Spleen (tissue), 11 donors: ENCODE measurements around the gene HIVEP3. TPM values are rescaled to one million over a fixed set of nuclear protein-coding genes. Genes with fewer than 3 reads are reported as not detected.

Experiments used
- DNase-seq: peaks from one replicate; pipeline ENCODE4 v3.0.0-alpha.2; 2020
- H3K27ac ChIP-seq, 8 donors: fragments of 200-600 bp; sonication (generic) in 7 of 8; 1 replicate in 4 of 8; 2 replicates in 4 of 8; pipeline versions ENCODE4 v1.5.0 to v1.8.0; 2016 to 2021; ENCODE audit warnings: inconsistent platforms in 4 of 8, mild to moderate bottlenecking in 4 of 8, moderate library complexity in 1 of 8
- H3K27me3 ChIP-seq, 7 donors: fragments of 200-600 bp; sonication (generic) in 6 of 7; replicated peaks in 1 of 7; 1 replicate in 4 of 7; 2 replicates in 3 of 7; pipeline versions ENCODE4 v1.5.0 to v1.8.0; 2016 to 2021; ENCODE audit warnings: inconsistent platforms in 3 of 7, mild to moderate bottlenecking in 1 of 7
- H3K36me3 ChIP-seq, 6 donors: fragments of 200-600 bp; sonication (generic) in 5 of 6; 1 replicate in 4 of 6; 2 replicates in 2 of 6; pipeline versions ENCODE4 v1.5.0 to v1.8.0; 2016 to 2021; ENCODE audit warnings: inconsistent platforms in 2 of 6
- H3K4me1 ChIP-seq, 6 donors: fragments of 200-600 bp; sonication (generic) in 5 of 6; 1 replicate in 3 of 6; 2 replicates in 3 of 6; pipeline versions ENCODE4 v1.5.0 to v1.8.0; 2016 to 2021; ENCODE audit warnings: inconsistent platforms in 3 of 6
- H3K4me3 ChIP-seq, 8 donors: fragments of 200-600 bp; sonication (generic) in 7 of 8; 1 replicate in 4 of 8; 2 replicates in 4 of 8; pipeline versions ENCODE4 v1.5.0 to v1.8.0; 2016 to 2021; ENCODE audit warnings: inconsistent platforms in 4 of 8, mild to moderate bottlenecking in 4 of 8, moderate library complexity in 2 of 8
- H3K9me3 ChIP-seq, 8 donors: fragments of 200-600 bp; sonication (generic) in 7 of 8; 1 replicate in 4 of 8; 2 replicates in 4 of 8; pipeline versions ENCODE4 v1.5.0 to v1.8.0; 2016 to 2021; ENCODE audit warnings: inconsistent platforms in 4 of 8
- CTCF ChIP-seq, 11 experiments: fragments of 200-600 bp in 7 of 11; fragments of 450-650 bp in 4 of 11; sonication (generic) in 4 of 11; IDR thresholded peaks in 8 of 11; conservative IDR thresholded peaks in 3 of 11; 1 replicate in 7 of 11; 2 replicates in 4 of 11; pipeline versions ENCODE4 v1.4.0 to v1.8.0; 2016 to 2021; ENCODE audit warnings: antibody characterized with exemption in 11 of 11, inconsistent platforms in 4 of 11, mild to moderate bottlenecking in 1 of 11
- POLR2A ChIP-seq, 3 donors: fragments of 450-650 bp; IDR thresholded peaks; one replicate each; pipeline ENCODE4 v1.5.1; 2017; ENCODE audit warnings: antibody characterized with exemption in 3 of 3, mild to moderate bottlenecking in 1 of 3
- POLR2AphosphoS5 ChIP-seq, 3 donors: sonication (generic); formaldehyde crosslinking; IDR thresholded peaks; one replicate each; pipeline ENCODE4 v1.5.1; 2017; ENCODE audit warnings: antibody characterized with exemption in 3 of 3
- WGBS, 5 donors: extraction: QIAGEN DNeasy Blood & Tissue Kit in 3 of 5; methylation state at CpG; one replicate each; pipeline versions ENCODE4 v1.1.5 to v1.1.7; 2013 to 2018; 5-methylcytosine and 5-hydroxymethylcytosine counted together
- intact Hi-C: fragments of 100-400 bp; cut with DNase I; formaldehyde crosslinking; loops from one replicate; pipeline ENCODE4 v1.15.0; 2023; ENCODE audit warnings: low total_unique reads
- polyA plus RNA-seq, 3 donors: library from polyadenylated mRNA; stranded (reverse); fragments of 200-250 nt; gene quantifications; one replicate each; pipeline ENCODE4 v1.2.1, GENCODE V29; 2013
- total RNA-seq, 7 donors: library from RNA; depleted of rRNA in 3 of 7; stranded (reverse); fragments of >200 nt in 3 of 7; fragmentation: NEBNext Ultra II Directional in 4 of 7; extraction: Animal tissue kit (Norgen Biotek cat#: 25700) in 4 of 7; gene quantifications; one replicate each; pipeline versions ENCODE4 v1.1.0 to v1.2.1, GENCODE V29; 2016 to 2021
- donor health status: healthy with polysubstance abuse.
- donor health status: DM: no; HTN: no; CAD: no; lungs with moderate emphysema.
- donor health status: DM: no; HTN: no; CAD: no.
- donor health status: Bipolar disorder and iron deficiency.
- donor health status: healthy.
- donor health status: DM: no; HTN: no; CAD: no.
- donor health status: DM: yes; HTN: yes; CAD: no.

HIVEP3 gene
- total and polyA plus RNA-seq, 10 donors = 2.4 to 21.2 (median 8.2) TPM

- H3K36me3 ChIP-seq = no peaks in the 10 kb centered on the region
- DNase-seq = no peak
- TF ChIP-seq POLR2A (IDR thresholded peaks at IDR 0.05) (no peak), POLR2AphosphoS5 (IDR thresholded peaks at IDR 0.05) (no peak), CTCF (IDR thresholded peaks at IDR 0.05 in 8 of 11, conservative IDR thresholded peaks at IDR 0.05 in 3 of 11) (no peak)
Observed at GRCh38 chr1:41615316-41615715, 303.4 kb downstream of the HIVEP3 start.

GRCh38 chr1:41614818-41615217 lies 303.9 kb downstream of the HIVEP3 start:
- Histone ChIP-seq H3K36me3 (no peaks in the 10 kb centered on the region), H3K27me3 (no peaks in the 10 kb centered on the region), H3K4me3 (no peak overlapping the region), H3K9me3 (no peaks in the 10 kb centered on the region), H3K27ac (no peak overlapping the region), H3K4me1 (peaks cover 6 to 23% (median 15%) of the 10 kb centered on the region in 6 donors)
- TF ChIP-seq POLR2A (IDR thresholded peaks at IDR 0.05) (no peak), POLR2AphosphoS5 (IDR thresholded peaks at IDR 0.05) (no peak), CTCF (IDR thresholded peaks at IDR 0.05 in 8 of 11, conservative IDR thresholded peaks at IDR 0.05 in 3 of 11) (no peak)
- WGBS, 5 donors = 92 to 98% (median 95%) methylated on average over 6 of the region's 6 CpGs
- DNase-seq = no peak
- intact Hi-C loops = no loop called here

More at GRCh38 chr1:41615316-41615715, 303.4 kb downstream of the HIVEP3 start:
- intact Hi-C loops = no loop called here
- WGBS, 5 donors = 88 to 95% (median 91%) methylated on average over 8 of the region's 8 CpGs
- Histone ChIP-seq H3K27ac (no peak overlapping the region), H3K9me3 (no peaks in the 10 kb centered on the region), H3K27me3 (no peaks in the 10 kb centered on the region), H3K4me3 (no peak overlapping the region), H3K4me1 (peaks cover 6 to 23% (median 15%) of the 10 kb centered on the region in 6 donors)

- H3K4me3 ChIP-seq = no peak overlapping the region
- H3K9me3 ChIP-seq = no peaks in the 10 kb centered on the region
- no peaks in the 10 kb centered on the region for H3K36me3 ChIP-seq
- intact Hi-C loops = no loop called here
- no peak overlapping the region for H3K27ac ChIP-seq
- no peak for TF ChIP-seq POLR2AphosphoS5 (IDR thresholded peaks at IDR 0.05)
- no peak for TF ChIP-seq CTCF (IDR thresholded peaks at IDR 0.05 in 8 of 11, conservative IDR thresholded peaks at IDR 0.05 in 3 of 11)
- TF ChIP-seq POLR2A (IDR thresholded peaks at IDR 0.05) = no peak
- no peak for DNase-seq
- H3K4me1 ChIP-seq = peaks cover 6 to 20% (median 15%) of the 10 kb centered on the region in 6 donors
- no peaks in the 10 kb centered on the region for H3K27me3 ChIP-seq
- 87 to 92% (median 92%) methylated on average over 10 of the region's 10 CpGs for WGBS, 5 donors
Observed at GRCh38 chr1:41613689-41614574, 304.8 kb downstream of the HIVEP3 start.

- Histone ChIP-seq H3K36me3 (no peaks in the 10 kb centered on the region), H3K4me1 (peaks cover 0 to 10% (median 7%) of the 10 kb centered on the region in 6 donors), H3K9me3 (no peaks in the 10 kb centered on the region), H3K27me3 (no peaks in the 10 kb centered on the region), H3K4me3 (no peak overlapping the region), H3K27ac (no peak overlapping the region)
- intact Hi-C loops = no loop called here
- no peak for DNase-seq
- 94 to 98% (median 97%) methylated on average over 8 to 9 of the region's 9 CpGs for WGBS, 5 donors
- TF ChIP-seq POLR2A (IDR thresholded peaks at IDR 0.05) (no peak), POLR2AphosphoS5 (IDR thresholded peaks at IDR 0.05) (no peak), CTCF (IDR thresholded peaks at IDR 0.05 in 8 of 11, conservative IDR thresholded peaks at IDR 0.05 in 3 of 11) (no peak)
Observed at GRCh38 chr1:41612953-41613352, 305.8 kb downstream of the HIVEP3 start.
